ENCODE data around the gene RSBN1L. TPM values are rescaled to one million over a fixed set of nuclear protein-coding genes. Genes with fewer than 3 reads are reported as not detected.

RSBN1L gene
- total and polyA plus RNA-seq, 2 of the 8 experiments (the other 6 are each of a cell fraction or from before 2014, with no cell fraction given), result 4.1 to 22.1 TPM

DNA sequence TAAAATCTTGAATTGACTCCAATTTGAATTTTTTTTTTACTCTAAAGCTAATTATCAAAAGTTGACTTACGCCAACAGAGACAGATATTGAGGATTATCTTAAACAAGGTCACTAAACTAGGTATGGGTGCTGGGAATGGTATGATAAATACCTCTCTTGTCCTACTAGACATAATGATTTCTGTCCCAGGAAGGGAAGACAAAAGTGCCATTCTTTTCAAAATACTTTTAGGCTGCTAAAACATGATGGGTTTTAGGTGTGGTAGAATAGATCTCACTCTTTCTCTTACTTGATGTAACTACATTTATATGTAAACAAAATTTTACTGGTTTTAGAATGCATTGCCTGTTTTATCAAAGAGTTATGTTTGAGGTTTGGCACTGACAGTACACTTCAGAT, 86.9 kb downstream of the RSBN1L start:
- no peaks in the 10 kb centered on the region for H3K79me1 ChIP-seq (ENCODE audit: low read depth, low read length)
- no peak for FAIRE-seq
- H2BK20ac ChIP-seq (ENCODE audit: low read length), result no peak overlapping the region
- no peaks in the 10 kb centered on the region for H3K79me2 ChIP-seq (ENCODE audit: control insufficient read depth in 1 of 2, insufficient read depth in 2 of 2, low read length in 2 of 2)
- H3K23me2 ChIP-seq (ENCODE audit: low read depth, low read length), result no peaks in the 10 kb centered on the region
- DNase-seq (ENCODE audit: low read depth in 1 of 2, low spot score in 2 of 2), result no peak
- no peaks in the 10 kb centered on the region for H3K4me1 ChIP-seq (replicated peaks in 1 of 4; ENCODE audit: control insufficient read depth in 3 of 4, insufficient read depth in 4 of 4, low read length in 3 of 4)
- H3K4me2 ChIP-seq (ENCODE audit: insufficient read depth in 1 of 2, low read depth in 2 of 2, low read length in 2 of 2), result no peak overlapping the region
- no peaks in the 10 kb centered on the region for H3K9me3 ChIP-seq (ENCODE audit: insufficient read depth in 2 of 2, low read depth in 1 of 2, low read length in 1 of 2)
- H3K9ac ChIP-seq (replicated peaks in 1 of 4; ENCODE audit: extremely low read depth in 1 of 4, low read depth in 3 of 4, low read length in 3 of 4), result no peak overlapping the region
- peaks cover 0 to 19% (median 4%) of the 10 kb centered on the region in 4 experiments; a peak in 3 of 8 replicates for H3K36me3 ChIP-seq (ENCODE audit: control insufficient read depth in 2 of 4, insufficient read depth in 4 of 4, low read length in 3 of 4)
- no peak overlapping the region for H2BK5ac ChIP-seq (ENCODE audit: low read depth, low read length)
- no peak overlapping the region for H2AFZ ChIP-seq (ENCODE audit: low read length)
- POLR2A ChIA-PET (ENCODE audit: partially characterized antibody), result no interaction called here
- H4K20me1 ChIP-seq (replicated peaks in 1 of 2; ENCODE audit: control insufficient read depth in 1 of 2, insufficient read depth in 2 of 2, low read length in 2 of 2), result no peaks in the 10 kb centered on the region
- no peak overlapping the region for H2AK5ac ChIP-seq (ENCODE audit: low read depth, low read length)
- 88% methylated on average over 1 of the region's 1 CpG; no CpG with 5 or more reads in 1 of the 2 experiments for WGBS, 2 experiments (ENCODE audit: extremely low coverage in 1 of 2, insufficient coverage in 1 of 2, insufficient read length in 1 of 2, insufficient replicate concordance in 2 of 2, low coverage in 1 of 2, low lambda C conversion rate in 2 of 2, missing lambda C conversion rate in 1 of 2)
- H3K18ac ChIP-seq (ENCODE audit: extremely low read depth, low read length), result no peak overlapping the region
- H2BK12ac ChIP-seq (ENCODE audit: low read depth, low read length), result no peak overlapping the region
- H4K8ac ChIP-seq (ENCODE audit: extremely low read depth, insufficient read depth, low read length), result no peak overlapping the region
- H2BK120ac ChIP-seq (replicated peaks; ENCODE audit: low read depth, low read length), result no peak overlapping the region
- H2BK15ac ChIP-seq (ENCODE audit: low read length), result no peak overlapping the region
- no peak overlapping the region for H3K56ac ChIP-seq (replicated peaks; ENCODE audit: insufficient read length, low read depth, low read length)
- H3K27ac ChIP-seq (ENCODE audit: low read depth, low read length), result no peak overlapping the region
- CTCF ChIA-PET (ENCODE audit: partially characterized antibody), result no interaction called here
- TF ChIP-seq POU5F1 (IDR thresholded peaks at IDR 0.05; ENCODE audit: low read depth, low read length) (no peak), TBP (IDR thresholded peaks at IDR 0.05; ENCODE audit: low read depth, low read length) (no peak), SIN3A (conservative IDR thresholded peaks at IDR 0.05 in 1 of 2, IDR thresholded peaks at IDR 0.05 in 1 of 2; ENCODE audit: low read depth in 1 of 2, low read length in 2 of 2) (no peak), HDAC2 (IDR thresholded peaks at IDR 0.05; ENCODE audit: borderline replicate concordance in 1 of 2, low read depth in 2 of 2, low read length in 2 of 2) (no peak), KDM4A (IDR thresholded peaks at IDR 0.05; ENCODE audit: low read depth, low read length, severe bottlenecking) (no peak), SAP30 (IDR thresholded peaks at IDR 0.05; ENCODE audit: insufficient read depth, insufficient replicate concordance, low read length) (no peak), SP4 (IDR thresholded peaks at IDR 0.05; ENCODE audit: low read length) (no peak), SP2 (IDR thresholded peaks at IDR 0.05; ENCODE audit: low read length) (no peak), RNF2 (IDR thresholded peaks at IDR 0.05; ENCODE audit: borderline replicate concordance, low read depth, low read length, missing control alignments, poor library complexity, severe bottlenecking) (no peak), CREB1 (IDR thresholded peaks at IDR 0.05) (no peak)
- TF ChIP-seq, protein P1, sequence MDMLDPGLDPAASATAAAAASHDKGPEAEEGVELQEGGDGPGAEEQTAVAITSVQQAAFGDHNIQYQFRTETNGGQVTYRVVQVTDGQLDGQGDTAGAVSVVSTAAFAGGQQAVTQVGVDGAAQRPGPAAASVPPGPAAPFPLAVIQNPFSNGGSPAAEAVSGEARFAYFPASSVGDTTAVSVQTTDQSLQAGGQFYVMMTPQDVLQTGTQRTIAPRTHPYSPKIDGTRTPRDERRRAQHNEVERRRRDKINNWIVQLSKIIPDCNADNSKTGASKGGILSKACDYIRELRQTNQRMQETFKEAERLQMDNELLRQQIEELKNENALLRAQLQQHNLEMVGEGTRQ (IDR thresholded peaks at IDR 0.05; ENCODE audit: low read length), result no peak
- H3K4me3 ChIP-seq (ENCODE audit: extremely low read depth in 1 of 4, insufficient read depth in 2 of 4, low read depth in 3 of 4, low read length in 4 of 4), result no peak overlapping the region
- no peak overlapping the region for H4K91ac ChIP-seq (replicated peaks; ENCODE audit: insufficient read length, low read length)
- no peak overlapping the region for H3K23ac ChIP-seq (ENCODE audit: insufficient read length)
- H4K5ac ChIP-seq (ENCODE audit: insufficient read length, low read depth, low read length), result no peak overlapping the region
- H3K27me3 ChIP-seq (replicated peaks in 1 of 4; ENCODE audit: control insufficient read depth in 3 of 4, extremely low read depth in 1 of 4, insufficient read depth in 3 of 4, low read length in 3 of 4), result no peaks in the 10 kb centered on the region
- H3K14ac ChIP-seq (ENCODE audit: insufficient read length), result no peak overlapping the region
- H3K4ac ChIP-seq (replicated peaks; ENCODE audit: insufficient read length, low read depth, low read length), result no peak overlapping the region

Measured in H1 (cell line).